Calu3 (cell line): ENCODE data around the gene SLC26A11. TPM values are rescaled to one million over a fixed set of nuclear protein-coding genes. Genes with fewer than 3 reads are reported as not detected.
"Not testable (repeated sequence)": the region's sequence is repeated elsewhere in the genome, so short reads cannot be mapped to it uniquely, and the experiment has no call there.

ENCODE experiments used
- BruUV-seq: library from RNA; stranded (reverse); fragments of 400-500 nt; replicated peaks from 2 replicates; lab custom pipeline; 2021; lab: Mats Ljungman, UMichigan
- CTCF ChIA-PET: fragments of 300-600 bp; sonication (Branson Sonifier 250); formaldehyde crosslinking; loops from one replicate; lab custom pipeline; 2022; ENCODE audit warnings: antibody characterized with exemption; lab: Charles Lee
- DNase-seq: peaks from one replicate; pipeline ENCODE4 v3.0.0; 2022
- H3K27ac Mint-ChIP-seq: one replicate; pipeline ENCODE4 v1.8.0; 2022; ENCODE audit warnings: mixed read lengths; ENCODE audit not compliant: unreplicated experiment
- H3K27me3 Mint-ChIP-seq: one replicate; pipeline ENCODE4 v1.8.0; 2022; ENCODE audit warnings: mixed read lengths; ENCODE audit not compliant: unreplicated experiment
- H3K36me3 Mint-ChIP-seq: one replicate; pipeline ENCODE4 v1.8.0; 2022; ENCODE audit warnings: mild to moderate bottlenecking, moderate library complexity, mixed read lengths; ENCODE audit not compliant: insufficient read depth, unreplicated experiment
- H3K4me1 Mint-ChIP-seq: one replicate; pipeline ENCODE4 v1.8.0; 2022; ENCODE audit warnings: mild to moderate bottlenecking, low read depth, mixed read lengths; ENCODE audit not compliant: unreplicated experiment
- H3K4me3 Mint-ChIP-seq: one replicate; pipeline ENCODE4 v1.8.0; 2022; ENCODE audit warnings: mild to moderate bottlenecking, low read depth, moderate library complexity, mixed read lengths; ENCODE audit not compliant: unreplicated experiment
- H3K9me3 Mint-ChIP-seq: one replicate; pipeline ENCODE4 v1.8.0; 2022; ENCODE audit warnings: low read depth, mixed read lengths; ENCODE audit not compliant: unreplicated experiment
- intact Hi-C: fragments of 100-400 bp; cut with micrococcal nuclease; formaldehyde crosslinking; loops from one replicate; pipeline ENCODE4 v1.10.0; 2022; ENCODE audit not compliant: unreplicated experiment
- total RNA-seq: library from RNA; stranded (reverse); gene quantifications from 2 replicates; pipeline ENCODE4 v1.2.3, GENCODE V29; 2022
- TF ChIP-seq, protein P1 (sequence below): fragments of 200-600 bp; IDR thresholded peaks from one replicate; pipeline ENCODE4 v1.8.0; 2022; ENCODE audit warnings: antibody characterized with exemption; ENCODE audit not compliant: unreplicated experiment

SLC26A11 gene
- total RNA-seq, 1 experiment from 2014 or later = 7.2 TPM

GRCh38 chr17:80195671-80196529 is 24.3 kb upstream of the SLC26A11 start:
- intact Hi-C loops = no loop called here
- BruUV-seq = no TSS peak
- CTCF ChIA-PET = interaction anchor here (0.6 kb wide), 2 partner anchors 15 to 25 kb away, joined by 3 read pairs; partner anchors contain the start of gene SLC26A11
- H3K27ac Mint-ChIP-seq = no peak overlapping the region
- peak; percentile 26 for DNase-seq
- H3K4me1 Mint-ChIP-seq = no peaks in the 10 kb centered on the region
- TF ChIP-seq, protein P1, sequence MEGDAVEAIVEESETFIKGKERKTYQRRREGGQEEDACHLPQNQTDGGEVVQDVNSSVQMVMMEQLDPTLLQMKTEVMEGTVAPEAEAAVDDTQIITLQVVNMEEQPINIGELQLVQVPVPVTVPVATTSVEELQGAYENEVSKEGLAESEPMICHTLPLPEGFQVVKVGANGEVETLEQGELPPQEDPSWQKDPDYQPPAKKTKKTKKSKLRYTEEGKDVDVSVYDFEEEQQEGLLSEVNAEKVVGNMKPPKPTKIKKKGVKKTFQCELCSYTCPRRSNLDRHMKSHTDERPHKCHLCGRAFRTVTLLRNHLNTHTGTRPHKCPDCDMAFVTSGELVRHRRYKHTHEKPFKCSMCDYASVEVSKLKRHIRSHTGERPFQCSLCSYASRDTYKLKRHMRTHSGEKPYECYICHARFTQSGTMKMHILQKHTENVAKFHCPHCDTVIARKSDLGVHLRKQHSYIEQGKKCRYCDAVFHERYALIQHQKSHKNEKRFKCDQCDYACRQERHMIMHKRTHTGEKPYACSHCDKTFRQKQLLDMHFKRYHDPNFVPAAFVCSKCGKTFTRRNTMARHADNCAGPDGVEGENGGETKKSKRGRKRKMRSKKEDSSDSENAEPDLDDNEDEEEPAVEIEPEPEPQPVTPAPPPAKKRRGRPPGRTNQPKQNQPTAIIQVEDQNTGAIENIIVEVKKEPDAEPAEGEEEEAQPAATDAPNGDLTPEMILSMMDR = peak; percentile 94
- H3K36me3 Mint-ChIP-seq = peaks cover 5% of the 10 kb centered on the region
- H3K9me3 Mint-ChIP-seq = no peaks in the 10 kb centered on the region
- H3K4me3 Mint-ChIP-seq = no peak overlapping the region
- no peaks in the 10 kb centered on the region for H3K27me3 Mint-ChIP-seq

- Mint-ChIP-seq H3K36me3 (peaks cover 5% of the 10 kb centered on the region), H3K4me1 (no peaks in the 10 kb centered on the region), H3K4me3 (no peak overlapping the region), H3K9me3 (no peaks in the 10 kb centered on the region), H3K27me3 (no peaks in the 10 kb centered on the region), H3K27ac (no peak overlapping the region)
- no peak for DNase-seq
- TF ChIP-seq, protein P1 = no peak
- BruUV-seq = no TSS peak
- CTCF ChIA-PET = interaction anchor here (0.6 to 0.7 kb wide), 3 partner anchors 16 to 267 kb away, joined by 3 to 6 read pairs (median 3); no protein-coding TSS in a partner anchor
- intact Hi-C loops = no loop called here
Observed at GRCh38 chr17:80196652-80197051, 23.6 kb upstream of the SLC26A11 start.

- no peak for DNase-seq
- intact Hi-C loops = no loop called here
- CTCF ChIA-PET = no interaction called here
- Mint-ChIP-seq H3K4me1 (no peaks in the 10 kb centered on the region), H3K36me3 (peaks cover 18% of the 10 kb centered on the region), H3K27ac (no peak overlapping the region), H3K9me3 (no peaks in the 10 kb centered on the region), H3K4me3 (no peak overlapping the region), H3K27me3 (no peaks in the 10 kb centered on the region)
- TF ChIP-seq, protein P1 = no peak
- BruUV-seq = no TSS peak
Observed at GRCh38 chr17:80198144-80198661, 22.0 kb upstream of the SLC26A11 start.

- peaks cover 19% of the 10 kb centered on the region for H3K36me3 Mint-ChIP-seq
- H3K9me3 Mint-ChIP-seq, BruUV-seq, H3K27ac Mint-ChIP-seq, intact Hi-C loops, H3K4me3 Mint-ChIP-seq, H3K27me3 Mint-ChIP-seq, DNase-seq, H3K4me1 Mint-ChIP-seq: not testable (repeated sequence)
- CTCF ChIA-PET = interaction anchor here (0.6 kb wide), 1 partner anchor 100 kb away, joined by 4 read pairs; no protein-coding TSS in a partner anchor
Observed at GRCh38 chr17:80199295-80199694, 20.9 kb upstream of the SLC26A11 start.
